ENCODE data around the gene FRMD4A. TPM values are rescaled to one million over a fixed set of nuclear protein-coding genes. Genes with fewer than 3 reads are reported as not detected.

FRMD4A gene
- polyA plus RNA-seq, 4 donors, result 73.7 to 101 (median 85.3) TPM

- no peak for DNase-seq (ENCODE audit: low read depth in 4 of 4, low spot score in 2 of 4)
These were observed 14.5 kb upstream of the FRMD4A start for GRCh38 chr10:14345262-14345661.

GRCh38 chr10:14340051-14340744 lies 9.5 kb upstream of the FRMD4A start:
- DNase-seq (ENCODE audit: low read depth in 4 of 4, low spot score in 2 of 4), result no peak

DNA sequence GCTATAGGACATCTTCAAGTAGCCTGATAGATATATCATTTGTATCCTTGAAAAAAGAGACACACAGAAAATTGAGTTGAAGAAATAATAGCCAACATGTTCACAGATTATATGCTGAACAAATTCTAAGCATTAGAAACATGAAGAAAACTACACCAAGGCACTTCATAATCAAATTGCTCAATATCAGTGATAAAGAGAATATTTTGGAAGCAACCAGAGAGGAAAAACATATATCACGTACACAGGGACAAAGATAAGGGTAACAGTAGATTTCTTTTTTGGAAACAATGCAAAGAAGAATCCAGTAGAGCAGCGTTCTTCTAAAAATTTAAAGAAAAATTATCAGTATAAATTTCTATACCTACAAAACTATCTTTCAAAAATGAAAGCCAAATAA lies 6.0 kb upstream of the FRMD4A start:
- DNase-seq (ENCODE audit: low read depth in 4 of 4, low spot score in 2 of 4), result no peak

DNA sequence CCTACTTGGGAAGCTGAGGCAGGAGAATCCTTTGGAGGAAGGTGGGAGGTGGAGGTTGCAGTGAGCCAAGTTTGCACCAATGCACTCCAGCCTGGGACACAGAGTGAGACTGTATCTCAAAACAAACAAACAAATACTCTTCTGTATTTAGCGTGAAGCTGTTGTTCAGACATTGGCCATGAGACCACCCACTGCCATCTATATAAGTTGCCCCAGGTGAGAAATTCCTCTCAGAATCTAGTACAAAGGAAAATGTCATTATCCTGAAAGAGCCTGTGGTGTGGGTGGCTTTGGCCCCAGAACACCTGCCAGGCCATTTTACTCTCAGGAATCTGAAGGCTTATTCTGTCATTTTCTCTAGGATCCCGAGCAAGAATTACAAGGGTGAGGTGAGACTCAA lies 4.0 kb upstream of the FRMD4A start:
- DNase-seq (ENCODE audit: low read depth in 4 of 4, low spot score in 2 of 4), result no peak

DNA sequence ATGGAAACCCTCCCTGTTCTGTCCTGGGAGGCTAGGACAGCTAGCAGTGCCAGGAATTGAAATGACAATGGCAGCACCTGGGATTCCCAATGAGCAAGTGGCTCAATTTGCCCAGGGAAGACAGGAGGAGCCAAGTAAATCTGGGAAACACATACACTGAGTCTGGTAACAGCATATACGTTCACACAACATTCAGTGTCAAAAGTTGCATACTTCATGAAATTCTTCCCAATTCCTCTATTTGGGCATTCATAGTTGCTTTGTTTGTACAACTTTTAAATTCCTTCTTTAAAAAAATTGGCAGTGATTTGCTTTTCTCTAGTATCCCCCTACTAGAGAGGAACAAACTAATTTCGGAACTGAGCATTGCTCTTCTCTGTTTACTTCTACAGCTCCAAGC lies 2.9 kb upstream of the FRMD4A start:
- DNase-seq (ENCODE audit: low read depth in 4 of 4, low spot score in 2 of 4), result no peak

GRCh38 chr10:14332903-14333302 lies 2.2 kb upstream of the FRMD4A start:
- DNase-seq (ENCODE audit: low read depth in 4 of 4, low spot score in 2 of 4), result no peak

- DNase-seq (ENCODE audit: low read depth in 4 of 4, low spot score in 2 of 4), result peak in 1 of 4 donors; percentile 15
These were observed 964 bp downstream of the FRMD4A start for GRCh38 chr10:14329746-14330173.

DNA sequence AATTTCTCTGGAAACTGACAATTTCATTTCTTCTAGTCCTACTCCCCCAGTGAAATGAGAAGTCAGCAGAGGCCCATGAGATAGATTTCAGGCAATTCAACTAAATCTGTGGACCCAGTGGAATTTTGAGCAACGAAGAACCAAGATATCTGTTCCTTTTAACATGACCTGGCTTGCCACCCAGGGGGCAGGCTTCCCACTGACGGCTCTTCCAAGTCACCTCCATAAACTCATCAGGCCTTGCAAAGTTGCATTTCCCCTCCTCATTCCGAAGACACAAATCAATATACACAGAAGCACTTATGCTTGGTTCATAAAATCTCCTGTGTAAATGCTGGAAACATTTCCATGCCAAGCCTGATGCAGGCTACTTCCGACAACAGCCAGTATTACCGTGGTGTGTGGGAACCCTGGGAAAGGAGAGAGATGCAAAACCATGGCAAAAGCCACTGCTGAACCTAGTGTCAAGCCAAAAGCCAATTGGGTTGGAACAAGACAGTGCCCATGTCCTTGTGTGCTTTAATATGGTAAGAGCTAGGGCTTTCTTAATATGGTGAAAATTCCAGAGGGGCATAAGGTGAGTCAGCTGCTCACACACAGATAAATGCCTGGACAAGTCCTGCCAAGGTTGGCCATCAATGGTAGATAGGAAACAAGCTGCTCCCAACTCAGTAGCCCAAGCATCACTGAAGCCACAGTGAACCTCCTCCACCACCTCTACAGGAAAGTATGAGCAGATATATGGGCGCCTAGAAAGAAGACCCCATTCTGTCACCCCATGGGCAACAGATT lies 1.6 kb downstream of the FRMD4A start:
- no peak for DNase-seq (ENCODE audit: low read depth in 4 of 4, low spot score in 2 of 4)

- no peak for DNase-seq (ENCODE audit: low read depth in 4 of 4, low spot score in 2 of 4)
These were observed 3.2 kb downstream of the FRMD4A start for GRCh38 chr10:14327527-14327926.

GRCh38 chr10:14326581-14326980 lies 4.1 kb downstream of the FRMD4A start:
- DNase-seq (ENCODE audit: low read depth in 4 of 4, low spot score in 2 of 4), result peak in 1 of 4 donors; percentile 33

DNA sequence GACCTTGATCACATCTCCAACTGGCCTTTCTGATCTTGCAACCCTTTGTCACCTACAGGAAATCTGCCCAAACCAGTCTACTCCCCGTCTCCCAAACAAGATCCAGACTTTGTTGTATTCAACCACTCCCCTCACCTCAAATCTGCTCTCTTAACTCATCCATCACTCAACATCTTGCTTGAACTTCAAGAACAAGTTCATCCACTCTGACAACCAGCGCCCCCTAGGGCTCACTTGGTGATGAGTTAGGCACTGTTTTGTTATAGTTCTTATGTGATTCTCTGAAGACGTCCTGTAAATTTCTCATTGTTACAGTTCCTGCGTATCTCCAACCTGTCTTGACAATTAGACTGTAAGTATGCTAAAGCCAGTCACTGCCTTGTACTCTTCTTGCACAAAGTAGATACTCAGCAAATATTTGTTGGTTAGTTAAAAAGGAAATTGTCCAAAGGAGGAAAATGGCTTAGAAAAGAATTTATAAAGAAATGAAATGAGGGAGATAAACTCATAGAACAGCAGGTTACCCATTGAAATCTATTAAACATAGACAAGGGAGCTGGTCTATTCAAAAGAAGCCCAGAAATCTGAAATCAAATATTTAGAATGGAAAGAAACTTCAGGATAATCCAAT lies 5.3 kb downstream of the FRMD4A start:
- DNase-seq (ENCODE audit: low read depth in 4 of 4, low spot score in 2 of 4), result no peak

DNA sequence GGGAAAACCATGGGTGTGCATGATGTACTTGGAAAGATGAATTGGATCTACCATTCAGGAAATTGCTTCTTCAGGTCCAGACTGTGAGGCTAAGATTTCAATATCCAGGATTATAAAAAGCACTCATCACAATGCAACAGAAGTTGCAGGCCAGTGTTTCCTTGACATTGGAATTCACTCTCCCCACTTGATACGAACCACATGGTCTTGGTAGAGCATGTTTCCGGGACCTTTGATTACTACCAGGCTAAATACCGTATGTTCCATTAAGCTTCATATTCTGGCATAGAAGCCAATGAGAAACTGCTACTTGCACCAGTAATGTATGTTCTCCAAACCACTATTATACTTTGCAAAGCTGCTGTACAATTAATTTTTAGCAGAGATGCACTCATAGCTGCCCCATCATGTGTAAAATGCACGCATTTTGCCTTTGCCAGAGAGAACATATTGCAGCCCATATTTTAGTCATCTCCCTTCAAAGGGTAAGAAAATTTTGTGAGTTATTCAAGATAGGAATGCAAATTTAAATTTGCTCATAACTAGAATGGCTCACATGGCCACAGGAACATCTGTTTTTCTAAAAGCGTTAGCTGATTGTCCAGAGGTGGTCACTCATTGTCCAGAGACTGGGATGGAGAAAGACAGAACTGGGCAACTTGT lies 8.1 kb downstream of the FRMD4A start:
- no peak for DNase-seq (ENCODE audit: low read depth in 4 of 4, low spot score in 2 of 4)

GRCh38 chr10:14318007-14318406 lies 12.7 kb downstream of the FRMD4A start:
- DNase-seq (ENCODE audit: low read depth in 4 of 4, low spot score in 2 of 4), result no peak

DNA sequence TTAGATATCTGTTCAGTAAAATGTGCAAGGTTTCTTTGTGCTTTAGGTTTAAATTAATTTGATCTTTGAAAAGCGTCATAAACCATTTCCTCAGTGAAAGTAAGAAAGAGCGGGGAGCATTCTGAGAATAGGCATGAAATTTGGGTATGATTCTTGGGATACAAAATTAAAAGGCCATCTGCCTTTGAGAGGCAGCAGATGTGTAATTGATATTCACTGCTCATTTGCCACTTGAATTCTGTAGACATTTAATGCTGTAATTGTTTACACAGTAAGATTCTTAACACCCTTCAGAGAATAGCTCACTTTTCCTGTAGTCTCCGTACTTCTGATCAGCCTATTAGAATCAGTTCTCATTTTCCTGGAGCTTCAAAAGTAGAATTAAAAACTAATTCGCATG lies 18.7 kb downstream of the FRMD4A start:
- no peak for DNase-seq (ENCODE audit: low read depth in 4 of 4, low spot score in 2 of 4)

- no peak for DNase-seq (ENCODE audit: low read depth in 4 of 4, low spot score in 2 of 4)
These were observed 19.3 kb downstream of the FRMD4A start for GRCh38 chr10:14311206-14311957.

GRCh38 chr10:14309593-14309992 lies 21.1 kb downstream of the FRMD4A start:
- DNase-seq (ENCODE audit: low read depth in 4 of 4, low spot score in 2 of 4), result no peak

- DNase-seq (ENCODE audit: low read depth in 4 of 4, low spot score in 2 of 4), result no peak
These were observed 24.5 kb downstream of the FRMD4A start for GRCh38 chr10:14306190-14306589.

DNA sequence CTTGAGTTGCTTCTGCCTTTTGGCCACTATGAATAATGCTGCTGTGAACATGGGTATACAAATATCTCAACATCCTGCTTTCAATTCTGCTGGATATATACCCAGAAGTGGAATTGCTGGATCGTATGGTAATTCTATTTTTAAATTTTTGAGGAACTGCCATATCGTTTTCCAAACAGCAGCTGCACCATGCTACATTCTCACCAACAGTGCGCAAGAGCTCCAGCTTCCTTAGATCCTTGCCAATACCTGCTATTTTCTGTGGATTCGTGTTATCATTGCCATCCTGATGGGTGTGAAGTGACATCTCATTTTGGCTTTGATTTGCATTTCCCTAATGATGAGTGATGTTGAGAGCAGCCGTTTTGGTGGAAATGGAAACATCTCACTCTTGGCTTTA lies 26.7 kb downstream of the FRMD4A start:
- no peak for DNase-seq (ENCODE audit: low read depth in 4 of 4, low spot score in 2 of 4)

DNA sequence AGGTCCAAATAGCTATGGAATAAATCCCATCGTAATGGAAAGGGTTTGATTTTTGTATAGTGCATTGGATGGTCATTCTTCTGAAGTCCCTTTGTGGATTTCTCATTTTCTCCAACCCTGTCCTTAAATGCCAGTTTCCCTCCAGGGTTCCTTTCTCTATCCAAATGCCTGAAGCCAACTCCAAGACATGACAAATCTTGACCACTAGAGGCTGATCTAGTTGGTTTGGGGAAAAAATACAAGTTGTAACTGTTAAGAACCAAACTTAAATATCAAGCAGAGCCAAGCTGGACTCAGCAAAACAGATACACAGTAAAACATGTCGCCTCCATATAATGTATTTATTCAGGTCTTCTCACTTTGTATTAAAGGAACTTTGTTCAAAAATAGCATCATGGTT lies 28.7 kb downstream of the FRMD4A start:
- no peak for DNase-seq (ENCODE audit: low read depth in 4 of 4, low spot score in 2 of 4)

- DNase-seq (ENCODE audit: low read depth in 4 of 4, low spot score in 2 of 4), result no peak
These were observed 31.2 kb downstream of the FRMD4A start for GRCh38 chr10:14299556-14299955.
